Retinal pigment epithelial cell (primary cell): Measurements from ENCODE around the gene IGFBP5.

ENCODE experiments used
- DNase-seq: peaks from one replicate; pipeline ENCODE4 v3.0.0-alpha.2; 2010; ENCODE audit warnings: low read depth
- H3K4me3 ChIP-seq: 2 replicates; pipeline ENCODE4 v1.5.1; 2011; ENCODE audit warnings: mild to moderate bottlenecking, low read length, control low read depth, moderate library complexity
- TF ChIP-seq, protein P1 (sequence below): conservative IDR thresholded peaks from 2 replicates; pipeline ENCODE4 v1.5.1; 2011; ENCODE audit warnings: low read depth, low read length, control low read depth, inconsistent platforms

Gene IGFBP5

DNA sequence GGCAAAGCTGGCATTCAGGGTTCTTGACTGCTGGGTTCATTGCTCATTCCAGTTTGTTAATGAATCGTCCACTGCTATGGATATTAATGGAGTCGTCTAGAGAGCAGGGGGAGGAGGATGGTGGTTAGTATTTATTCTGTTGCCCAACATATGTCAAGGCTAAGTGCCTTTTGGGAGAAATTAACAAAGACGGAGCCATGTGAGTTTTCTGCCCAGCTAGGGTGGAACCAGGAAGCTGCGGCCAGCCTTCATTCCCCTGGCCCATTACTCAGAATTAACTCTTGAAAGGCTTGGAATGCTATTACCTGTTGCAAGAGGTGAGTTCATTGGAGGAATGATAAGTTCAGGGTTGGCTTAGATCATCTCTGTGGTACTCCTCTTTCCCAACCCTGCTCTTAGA is 42.8 kb downstream of the IGFBP5 start:
- no peak for DNase-seq
- H3K4me3 ChIP-seq, result no peak overlapping the region
- TF ChIP-seq, protein P1, sequence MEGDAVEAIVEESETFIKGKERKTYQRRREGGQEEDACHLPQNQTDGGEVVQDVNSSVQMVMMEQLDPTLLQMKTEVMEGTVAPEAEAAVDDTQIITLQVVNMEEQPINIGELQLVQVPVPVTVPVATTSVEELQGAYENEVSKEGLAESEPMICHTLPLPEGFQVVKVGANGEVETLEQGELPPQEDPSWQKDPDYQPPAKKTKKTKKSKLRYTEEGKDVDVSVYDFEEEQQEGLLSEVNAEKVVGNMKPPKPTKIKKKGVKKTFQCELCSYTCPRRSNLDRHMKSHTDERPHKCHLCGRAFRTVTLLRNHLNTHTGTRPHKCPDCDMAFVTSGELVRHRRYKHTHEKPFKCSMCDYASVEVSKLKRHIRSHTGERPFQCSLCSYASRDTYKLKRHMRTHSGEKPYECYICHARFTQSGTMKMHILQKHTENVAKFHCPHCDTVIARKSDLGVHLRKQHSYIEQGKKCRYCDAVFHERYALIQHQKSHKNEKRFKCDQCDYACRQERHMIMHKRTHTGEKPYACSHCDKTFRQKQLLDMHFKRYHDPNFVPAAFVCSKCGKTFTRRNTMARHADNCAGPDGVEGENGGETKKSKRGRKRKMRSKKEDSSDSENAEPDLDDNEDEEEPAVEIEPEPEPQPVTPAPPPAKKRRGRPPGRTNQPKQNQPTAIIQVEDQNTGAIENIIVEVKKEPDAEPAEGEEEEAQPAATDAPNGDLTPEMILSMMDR, result no peak

DNA sequence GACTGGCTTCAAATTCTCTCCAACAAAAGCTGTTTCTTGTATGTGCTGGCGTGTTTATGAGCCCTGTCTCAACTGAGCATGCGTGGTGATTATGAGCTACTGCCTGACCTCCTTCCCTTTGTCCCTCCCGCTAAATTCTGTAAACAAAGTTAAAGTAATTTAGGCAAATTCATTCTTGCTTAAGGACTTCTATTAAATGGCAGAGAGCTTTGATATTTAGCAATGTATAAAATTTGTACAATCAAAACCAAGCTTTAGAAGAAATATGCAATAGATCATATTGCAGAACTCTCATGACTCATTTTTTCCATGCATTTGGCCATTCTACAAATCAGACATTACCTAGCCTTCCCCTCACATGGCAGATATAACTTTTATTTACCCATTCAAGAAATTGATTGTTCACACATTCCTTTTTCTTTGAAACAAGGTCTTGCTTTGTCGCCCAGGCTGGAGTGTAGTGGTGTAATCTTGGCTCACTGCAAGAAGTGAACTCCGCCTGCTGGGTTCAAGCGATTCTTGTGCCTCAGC is 43.9 kb downstream of the IGFBP5 start:
- peak; percentile 18 for DNase-seq
- TF ChIP-seq, protein P1, result no peak
- H3K4me3 ChIP-seq, result no peak overlapping the region

DNA sequence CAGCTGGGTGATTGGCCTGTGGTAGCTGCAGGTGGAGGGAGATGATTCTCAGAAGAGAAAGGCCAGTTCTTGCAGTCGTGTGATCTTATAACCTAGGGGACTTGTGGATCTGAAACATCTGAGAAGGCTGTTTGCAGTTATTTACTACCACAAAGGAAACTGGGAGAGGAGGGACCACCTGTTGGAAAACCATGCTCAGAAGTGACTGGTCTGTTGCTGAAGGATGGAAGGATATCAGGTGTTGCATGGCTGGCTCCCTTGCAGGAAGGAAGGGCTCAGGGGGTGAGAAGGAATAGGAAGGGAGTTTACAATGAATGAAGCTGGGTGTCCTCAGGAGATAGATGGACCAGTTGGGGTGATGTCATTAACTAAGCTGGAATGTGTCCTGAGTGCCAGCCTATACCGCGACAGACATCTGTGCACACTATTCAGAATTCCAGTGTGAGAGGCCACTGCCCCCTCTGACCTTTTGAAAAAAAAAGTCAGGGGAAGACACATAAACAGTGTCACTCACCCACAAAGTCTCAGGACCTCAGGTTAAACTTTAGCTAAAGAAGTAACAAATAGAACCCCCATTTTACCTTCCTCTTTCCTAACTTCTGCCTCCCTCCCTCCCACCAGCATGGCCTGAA is 44.6 kb downstream of the IGFBP5 start:
- H3K4me3 ChIP-seq, result no peak overlapping the region
- TF ChIP-seq, protein P1, result no peak
- DNase-seq, result no peak

DNA sequence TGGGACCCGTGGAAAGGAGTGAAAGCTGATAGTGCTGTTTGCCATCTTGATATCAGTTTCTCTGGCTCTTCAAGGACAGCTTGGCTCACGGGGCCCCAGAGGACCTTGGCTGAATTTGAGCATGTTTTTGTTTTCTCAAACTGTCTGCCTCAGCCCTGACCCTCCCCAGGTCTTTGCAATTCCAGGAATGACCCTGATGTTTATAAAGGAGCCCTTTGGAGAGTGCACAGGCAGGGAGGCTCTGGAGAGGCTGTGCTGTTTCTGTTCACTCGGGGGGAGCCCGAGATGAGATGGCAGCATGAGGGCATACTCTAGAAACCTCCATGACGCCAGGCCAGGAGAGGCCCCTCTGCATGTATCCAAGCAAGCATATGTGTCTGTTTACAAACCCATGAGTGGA is 45.8 kb downstream of the IGFBP5 start:
- DNase-seq, result no peak

DNA sequence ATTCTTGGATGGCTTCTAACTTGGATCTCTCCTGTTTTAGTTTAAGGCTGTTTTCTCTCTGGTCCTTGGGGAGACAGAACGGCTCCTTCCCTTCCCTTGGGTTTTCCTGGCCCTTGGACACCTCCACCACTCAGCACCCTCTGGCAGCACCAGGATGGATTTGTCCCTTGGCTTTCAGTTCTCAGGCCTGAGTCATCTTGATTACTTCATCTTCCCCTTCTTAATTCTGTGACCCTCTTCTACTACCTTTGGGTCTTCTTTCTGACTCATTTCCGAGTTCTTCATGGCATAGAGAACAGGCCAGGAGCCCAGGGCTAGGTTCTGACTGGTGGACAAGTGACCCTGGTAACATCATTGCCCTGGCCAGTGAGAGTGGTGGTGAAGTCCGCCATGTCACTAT is 47.2 kb downstream of the IGFBP5 start:
- H3K4me3 ChIP-seq, result no peak overlapping the region
- DNase-seq, result no peak
- TF ChIP-seq, protein P1, result no peak

More for the DNA sequence above, 45.8 kb downstream of the IGFBP5 start:
- TF ChIP-seq, protein P1, result no peak
- no peak overlapping the region for H3K4me3 ChIP-seq

DNA sequence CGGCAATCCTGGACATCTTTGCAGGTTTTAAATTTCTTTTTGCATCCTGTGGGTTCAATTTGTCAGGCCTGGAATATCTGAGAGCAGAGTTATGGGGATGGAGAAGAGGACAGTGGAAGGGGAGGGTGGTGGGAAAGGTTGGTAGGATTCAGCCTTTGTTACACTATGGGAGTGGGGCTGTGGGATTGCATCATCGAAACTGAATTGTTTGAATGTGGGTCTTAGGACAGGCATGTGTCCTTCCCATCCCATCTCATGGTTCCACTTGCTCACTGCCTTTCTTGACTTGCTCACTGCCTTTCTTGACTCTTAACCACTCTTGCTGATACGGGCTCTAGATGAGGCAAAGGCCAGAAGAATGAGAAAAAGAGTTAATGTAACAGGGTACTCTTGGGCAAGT is 49.2 kb downstream of the IGFBP5 start:
- TF ChIP-seq, protein P1, result no peak
- DNase-seq, result no peak

DNA sequence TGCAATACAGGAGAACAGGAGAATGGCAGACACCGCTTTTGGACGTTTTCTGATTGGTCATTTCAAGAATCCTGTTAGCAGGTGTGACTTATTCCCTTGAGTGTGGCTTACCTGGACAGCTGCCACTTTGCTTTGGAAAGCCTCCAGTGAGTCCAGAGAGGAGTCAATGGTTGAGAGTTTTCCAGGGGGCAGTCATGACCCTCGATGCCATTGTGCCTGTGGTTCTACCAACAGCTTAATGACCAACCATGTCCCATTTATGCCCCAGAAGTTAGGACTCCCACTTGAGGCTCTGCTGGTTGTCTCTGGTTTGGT is 49.8 kb downstream of the IGFBP5 start:
- no peak for DNase-seq
- no peak overlapping the region for H3K4me3 ChIP-seq
- TF ChIP-seq, protein P1, result no peak

More for the DNA sequence above, 49.2 kb downstream of the IGFBP5 start:
- H3K4me3 ChIP-seq, result no peak overlapping the region
